ENCODE data around the gene TSLP.

Gene TSLP

GRCh38 chr5:111095982-111096381 is 24.5 kb downstream of the TSLP start:
- no peak for DNase-seq (ENCODE audit: low read depth in 2 of 3, low spot score in 2 of 3)

GRCh38 chr5:111099058-111099778 is 27.7 kb downstream of the TSLP start:
- DNase-seq (ENCODE audit: low read depth in 2 of 3, low spot score in 2 of 3) = no peak

GRCh38 chr5:111106320-111106948 is 34.9 kb downstream of the TSLP start:
- DNase-seq (ENCODE audit: low read depth in 2 of 3, low spot score in 2 of 3) = no peak

GRCh38 chr5:111107371-111107770 is 35.9 kb downstream of the TSLP start:
- no peak for DNase-seq (ENCODE audit: low read depth in 2 of 3, low spot score in 2 of 3)

GRCh38 chr5:111111956-111112355 is 40.4 kb downstream of the TSLP start:
- DNase-seq (ENCODE audit: low read depth in 2 of 3, low spot score in 2 of 3) = no peak

GRCh38 chr5:111113678-111114077 is 42.2 kb downstream of the TSLP start:
- no peak for DNase-seq (ENCODE audit: low read depth in 2 of 3, low spot score in 2 of 3)

- DNase-seq (ENCODE audit: low read depth in 2 of 3, low spot score in 2 of 3) = no peak
Measured at GRCh38 chr5:111115229-111115628, 43.7 kb downstream of the TSLP start.

GRCh38 chr5:111116550-111116949 is 45.0 kb downstream of the TSLP start:
- no peak for DNase-seq (ENCODE audit: low read depth in 2 of 3, low spot score in 2 of 3)

GRCh38 chr5:111117136-111117535 is 45.6 kb downstream of the TSLP start:
- DNase-seq (ENCODE audit: low read depth in 2 of 3, low spot score in 2 of 3) = no peak

- no peak for DNase-seq (ENCODE audit: low read depth in 2 of 3, low spot score in 2 of 3)
Measured at GRCh38 chr5:111119221-111119620, 47.7 kb downstream of the TSLP start.

GRCh38 chr5:111119856-111120255 is 48.3 kb downstream of the TSLP start:
- no peak for DNase-seq (ENCODE audit: low read depth in 2 of 3, low spot score in 2 of 3)

GRCh38 chr5:111120911-111121310 is 49.4 kb downstream of the TSLP start:
- no peak for DNase-seq (ENCODE audit: low read depth in 2 of 3, low spot score in 2 of 3)

- DNase-seq (ENCODE audit: low read depth in 2 of 3, low spot score in 2 of 3) = no peak
Measured at GRCh38 chr5:111121926-111122325, 50.4 kb downstream of the TSLP start.

- DNase-seq (ENCODE audit: low read depth in 2 of 3, low spot score in 2 of 3) = no peak
Measured at GRCh38 chr5:111122398-111122797, 50.9 kb downstream of the TSLP start.

GRCh38 chr5:111124793-111125192 is 53.3 kb downstream of the TSLP start:
- DNase-seq (ENCODE audit: low read depth in 2 of 3, low spot score in 2 of 3) = no peak

GRCh38 chr5:111126896-111127295 is 55.4 kb downstream of the TSLP start:
- DNase-seq (ENCODE audit: low read depth in 2 of 3, low spot score in 2 of 3) = no peak
